ENCODE measurements around the gene ANXA4. TPM values are rescaled to one million over a fixed set of nuclear protein-coding genes. Genes with fewer than 3 reads are reported as not detected.

ANXA4 gene
- total RNA-seq, 1 donor from 2014 or later, result 63.6 TPM

DNA sequence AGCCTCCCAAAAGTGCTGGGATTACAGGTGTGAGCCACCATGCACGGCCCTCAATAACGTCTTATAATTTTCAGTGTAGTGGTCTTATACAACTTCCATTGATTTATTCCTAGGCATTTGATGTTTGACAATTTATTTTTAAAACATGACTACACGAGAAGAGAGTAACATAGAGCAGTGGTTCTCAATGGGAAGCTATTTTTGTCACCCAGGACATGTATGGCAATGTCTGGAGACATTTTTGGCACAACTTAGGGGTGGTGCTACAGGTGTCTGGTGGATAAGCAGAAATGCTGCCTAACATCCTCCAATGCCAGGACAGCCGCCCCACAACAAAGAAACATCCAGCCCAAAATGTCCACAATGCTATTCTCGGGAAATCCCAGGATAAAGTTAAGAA lies 12.7 kb upstream of the ANXA4 start:
- intact Hi-C loops (cut with DNase I), result no loop called here
- Histone ChIP-seq H3K9me3 (no peaks in the 10 kb centered on the region), H3K4me1 (no peaks in the 10 kb centered on the region), H3K27me3 (no peaks in the 10 kb centered on the region), H3K4me3 (no peak overlapping the region), H3K27ac (no peak overlapping the region), H3K36me3 (no peaks in the 10 kb centered on the region)
- no peak for DNase-seq (ENCODE audit: extremely low spot score in 2 of 2)
- TF ChIP-seq POLR2A (IDR thresholded peaks at IDR 0.05) (no peak), POLR2AphosphoS5 (IDR thresholded peaks at IDR 0.05; ENCODE audit: insufficient read depth in 1 of 2, low read depth in 1 of 2) (no peak)
- TF ChIP-seq, protein P1, sequence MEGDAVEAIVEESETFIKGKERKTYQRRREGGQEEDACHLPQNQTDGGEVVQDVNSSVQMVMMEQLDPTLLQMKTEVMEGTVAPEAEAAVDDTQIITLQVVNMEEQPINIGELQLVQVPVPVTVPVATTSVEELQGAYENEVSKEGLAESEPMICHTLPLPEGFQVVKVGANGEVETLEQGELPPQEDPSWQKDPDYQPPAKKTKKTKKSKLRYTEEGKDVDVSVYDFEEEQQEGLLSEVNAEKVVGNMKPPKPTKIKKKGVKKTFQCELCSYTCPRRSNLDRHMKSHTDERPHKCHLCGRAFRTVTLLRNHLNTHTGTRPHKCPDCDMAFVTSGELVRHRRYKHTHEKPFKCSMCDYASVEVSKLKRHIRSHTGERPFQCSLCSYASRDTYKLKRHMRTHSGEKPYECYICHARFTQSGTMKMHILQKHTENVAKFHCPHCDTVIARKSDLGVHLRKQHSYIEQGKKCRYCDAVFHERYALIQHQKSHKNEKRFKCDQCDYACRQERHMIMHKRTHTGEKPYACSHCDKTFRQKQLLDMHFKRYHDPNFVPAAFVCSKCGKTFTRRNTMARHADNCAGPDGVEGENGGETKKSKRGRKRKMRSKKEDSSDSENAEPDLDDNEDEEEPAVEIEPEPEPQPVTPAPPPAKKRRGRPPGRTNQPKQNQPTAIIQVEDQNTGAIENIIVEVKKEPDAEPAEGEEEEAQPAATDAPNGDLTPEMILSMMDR (IDR thresholded peaks at IDR 0.05), result no peak

DNA sequence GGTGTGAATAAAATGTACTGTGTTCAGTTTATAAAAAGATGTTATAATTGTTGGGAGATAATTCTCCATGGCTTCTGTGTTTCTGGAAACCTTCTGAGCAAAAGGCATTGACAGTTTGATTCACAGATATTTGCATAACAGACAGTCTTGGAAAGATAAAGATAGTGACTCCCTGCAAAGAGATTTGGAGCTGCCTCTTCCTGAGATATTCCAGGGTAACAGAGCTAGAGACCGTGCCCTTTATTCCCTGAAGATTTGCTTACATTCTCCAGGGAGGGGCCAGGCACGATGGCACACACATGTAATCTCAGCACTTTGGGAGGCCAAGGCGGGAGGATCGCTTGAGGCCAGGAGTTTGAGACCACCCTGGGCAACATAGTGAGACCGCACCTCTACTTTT lies 12.2 kb upstream of the ANXA4 start:
- no peaks in the 10 kb centered on the region for H3K9me3 ChIP-seq
- no peaks in the 10 kb centered on the region for H3K27me3 ChIP-seq
- no peak overlapping the region for H3K27ac ChIP-seq
- no peaks in the 10 kb centered on the region for H3K4me1 ChIP-seq
- no peak overlapping the region for H3K4me3 ChIP-seq
- TF ChIP-seq, protein P1 (IDR thresholded peaks at IDR 0.05), result no peak
- TF ChIP-seq POLR2AphosphoS5 (IDR thresholded peaks at IDR 0.05; ENCODE audit: insufficient read depth in 1 of 2, low read depth in 1 of 2) (no peak), POLR2A (IDR thresholded peaks at IDR 0.05) (no peak)
- DNase-seq (ENCODE audit: extremely low spot score in 2 of 2), result no peak
- H3K36me3 ChIP-seq, result no peaks in the 10 kb centered on the region
- intact Hi-C loops (cut with DNase I), result no loop called here

DNA sequence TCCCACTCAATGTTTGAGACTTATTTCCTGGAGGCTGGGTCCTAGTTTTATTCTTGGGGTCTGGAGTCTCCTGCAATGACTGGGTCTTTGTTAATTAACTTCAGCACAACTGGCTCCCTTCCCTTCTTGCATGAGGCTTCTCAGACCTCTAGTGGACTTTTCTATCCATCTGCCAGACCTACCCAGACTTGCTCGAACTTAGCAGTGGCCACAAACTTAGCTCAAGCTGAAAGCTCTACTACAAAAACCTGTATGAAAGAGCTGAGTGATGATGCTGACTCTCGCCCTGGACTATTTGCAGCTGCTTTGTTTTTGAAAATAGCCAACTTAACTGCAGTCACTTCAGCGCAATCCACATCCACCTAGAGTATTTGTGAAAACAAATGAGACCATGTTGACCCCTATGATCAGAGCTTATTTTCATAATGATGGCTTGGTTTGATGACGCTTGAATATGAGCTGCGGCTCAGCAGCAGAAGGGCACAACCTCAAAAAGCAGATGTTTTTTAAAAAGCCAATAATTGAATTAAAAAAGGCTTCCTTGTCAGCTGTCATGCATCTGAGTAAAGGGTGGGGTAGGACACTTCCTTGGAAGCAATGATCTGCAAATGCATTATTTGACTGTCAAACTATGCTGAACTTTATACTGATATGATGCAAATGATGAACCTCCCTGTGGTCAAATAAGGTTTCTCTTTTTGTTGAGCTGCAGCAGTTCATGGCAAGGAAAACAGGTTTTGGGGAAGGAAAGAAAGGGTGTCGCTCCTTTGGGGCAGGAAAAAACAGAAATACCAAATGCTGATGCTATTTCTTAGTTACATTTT lies 10.6 kb upstream of the ANXA4 start:
- intact Hi-C loops (cut with DNase I), result no loop called here
- Histone ChIP-seq H3K9me3 (no peaks in the 10 kb centered on the region), H3K27ac (no peak overlapping the region), H3K4me3 (no peak overlapping the region), H3K27me3 (no peaks in the 10 kb centered on the region), H3K4me1 (no peaks in the 10 kb centered on the region), H3K36me3 (no peaks in the 10 kb centered on the region)
- DNase-seq (ENCODE audit: extremely low spot score in 2 of 2), result no peak
- TF ChIP-seq POLR2A (IDR thresholded peaks at IDR 0.05), result no peak
- TF ChIP-seq, protein P1 (IDR thresholded peaks at IDR 0.05), result no peak
- TF ChIP-seq POLR2AphosphoS5 (IDR thresholded peaks at IDR 0.05; ENCODE audit: insufficient read depth in 1 of 2, low read depth in 1 of 2), result no peak

DNA sequence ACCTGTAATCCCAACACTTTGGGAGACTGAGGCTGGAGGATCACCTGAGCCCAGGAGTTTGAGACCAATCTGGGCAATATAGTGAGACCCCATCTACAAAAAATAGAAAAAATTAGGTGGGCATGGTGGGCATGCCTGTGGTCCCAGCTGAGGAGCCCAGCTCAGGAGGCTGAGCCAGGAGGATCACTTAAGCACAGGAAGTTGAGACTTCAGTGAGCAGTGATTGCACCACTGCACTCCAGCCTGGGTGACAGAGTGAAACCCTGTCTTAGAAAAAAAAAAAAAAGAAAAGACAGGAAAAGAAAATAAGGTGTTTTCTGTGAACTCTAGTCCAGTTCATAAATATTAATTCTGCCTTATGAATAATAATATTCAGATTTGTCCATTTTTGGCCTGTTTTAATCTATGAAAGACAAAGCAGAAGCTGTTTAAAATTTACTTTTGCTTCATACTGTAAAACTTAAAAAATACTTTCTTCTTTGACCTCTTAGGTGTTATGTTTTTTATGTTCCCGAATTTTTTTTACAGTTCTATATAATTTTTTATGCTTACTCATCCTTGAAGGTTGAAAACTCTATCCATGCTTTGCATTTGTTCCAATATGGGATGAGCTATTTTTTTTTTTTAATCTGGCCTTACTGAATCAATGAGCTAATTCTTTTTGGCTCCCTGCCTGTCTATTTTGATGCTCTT lies 8.4 kb upstream of the ANXA4 start:
- DNase-seq (ENCODE audit: extremely low spot score in 2 of 2), result no peak

More for the DNA sequence above, 8.4 kb upstream of the ANXA4 start:
- H3K36me3 ChIP-seq, result no peaks in the 10 kb centered on the region
- H3K4me1 ChIP-seq, result no peaks in the 10 kb centered on the region
- H3K27ac ChIP-seq, result no peak overlapping the region
- H3K27me3 ChIP-seq, result no peaks in the 10 kb centered on the region
- TF ChIP-seq POLR2A (IDR thresholded peaks at IDR 0.05) (no peak), POLR2AphosphoS5 (IDR thresholded peaks at IDR 0.05; ENCODE audit: insufficient read depth in 1 of 2, low read depth in 1 of 2) (no peak)
- TF ChIP-seq, protein P1 (IDR thresholded peaks at IDR 0.05), result no peak
- no peak overlapping the region for H3K4me3 ChIP-seq
- intact Hi-C loops (cut with DNase I), result no loop called here
- H3K9me3 ChIP-seq, result no peaks in the 10 kb centered on the region

All from vagina (tissue), 2 donors.